GM12873 (cell line): ENCODE data around the gene MYOD1.

Source experiments
- TF ChIP-seq, protein P1 (sequence below): IDR thresholded peaks from 2 replicates; pipeline ENCODE4 v1.5.1; 2012; ENCODE audit warnings: low read depth, mild to moderate bottlenecking, moderate library complexity, low read length, control low read depth; ENCODE audit not compliant: insufficient read depth; ENCODE audit errors: missing control alignments

Gene MYOD1

GRCh38 chr11:17734986-17735817, 15.8 kb downstream of the MYOD1 start:
- TF ChIP-seq, protein P1, sequence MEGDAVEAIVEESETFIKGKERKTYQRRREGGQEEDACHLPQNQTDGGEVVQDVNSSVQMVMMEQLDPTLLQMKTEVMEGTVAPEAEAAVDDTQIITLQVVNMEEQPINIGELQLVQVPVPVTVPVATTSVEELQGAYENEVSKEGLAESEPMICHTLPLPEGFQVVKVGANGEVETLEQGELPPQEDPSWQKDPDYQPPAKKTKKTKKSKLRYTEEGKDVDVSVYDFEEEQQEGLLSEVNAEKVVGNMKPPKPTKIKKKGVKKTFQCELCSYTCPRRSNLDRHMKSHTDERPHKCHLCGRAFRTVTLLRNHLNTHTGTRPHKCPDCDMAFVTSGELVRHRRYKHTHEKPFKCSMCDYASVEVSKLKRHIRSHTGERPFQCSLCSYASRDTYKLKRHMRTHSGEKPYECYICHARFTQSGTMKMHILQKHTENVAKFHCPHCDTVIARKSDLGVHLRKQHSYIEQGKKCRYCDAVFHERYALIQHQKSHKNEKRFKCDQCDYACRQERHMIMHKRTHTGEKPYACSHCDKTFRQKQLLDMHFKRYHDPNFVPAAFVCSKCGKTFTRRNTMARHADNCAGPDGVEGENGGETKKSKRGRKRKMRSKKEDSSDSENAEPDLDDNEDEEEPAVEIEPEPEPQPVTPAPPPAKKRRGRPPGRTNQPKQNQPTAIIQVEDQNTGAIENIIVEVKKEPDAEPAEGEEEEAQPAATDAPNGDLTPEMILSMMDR = no peak

DNA sequence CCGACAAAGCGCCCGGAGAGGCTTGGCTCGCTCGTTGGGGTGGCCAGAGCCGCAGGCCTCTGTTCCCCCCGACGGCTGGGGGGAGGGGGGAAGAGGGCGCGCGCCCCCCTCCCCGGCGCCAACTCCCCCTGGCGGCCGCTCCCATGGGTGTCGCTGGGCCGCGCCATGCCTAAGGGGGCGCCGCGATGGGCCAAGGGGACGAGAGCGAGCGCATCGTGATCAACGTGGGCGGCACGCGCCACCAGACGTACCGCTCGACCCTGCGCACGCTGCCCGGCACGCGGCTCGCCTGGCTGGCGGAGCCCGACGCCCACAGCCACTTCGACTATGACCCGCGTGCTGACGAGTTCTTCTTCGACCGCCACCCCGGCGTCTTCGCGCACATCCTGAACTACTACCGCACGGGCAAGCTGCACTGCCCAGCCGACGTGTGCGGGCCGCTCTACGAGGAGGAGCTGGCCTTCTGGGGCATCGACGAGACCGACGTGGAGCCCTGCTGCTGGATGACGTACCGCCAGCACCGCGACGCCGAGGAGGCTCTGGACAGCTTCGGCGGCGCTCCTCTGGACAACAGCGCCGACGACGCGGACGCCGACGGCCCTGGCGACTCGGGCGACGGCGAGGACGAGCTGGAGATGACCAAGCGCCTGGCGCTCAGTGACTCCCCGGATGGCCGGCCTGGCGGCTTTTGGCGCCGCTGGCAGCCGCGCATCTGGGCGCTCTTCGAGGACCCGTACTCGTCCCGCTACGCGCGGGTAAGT, 16.6 kb downstream of the MYOD1 start:
- TF ChIP-seq, protein P1 = peak; percentile 27

DNA sequence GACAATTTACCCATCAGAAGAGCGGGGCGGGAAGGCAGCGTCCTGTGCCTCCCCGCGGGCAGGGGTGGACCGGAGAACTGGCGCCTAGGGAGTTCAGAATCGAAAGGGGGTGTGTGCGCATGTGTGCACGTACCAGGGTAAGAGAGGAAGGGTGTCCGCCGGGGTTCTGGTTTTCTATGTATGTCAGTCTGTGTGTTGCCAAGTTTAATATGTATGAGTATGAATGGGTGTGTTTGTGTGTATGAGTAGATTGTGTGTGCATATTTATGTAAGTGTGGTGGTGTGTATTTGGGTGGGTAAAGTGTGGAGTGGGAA, 17.2 kb downstream of the MYOD1 start:
- TF ChIP-seq, protein P1 = no peak

GRCh38 chr11:17736930-17737817, 17.8 kb downstream of the MYOD1 start:
- TF ChIP-seq, protein P1 = no peak

DNA sequence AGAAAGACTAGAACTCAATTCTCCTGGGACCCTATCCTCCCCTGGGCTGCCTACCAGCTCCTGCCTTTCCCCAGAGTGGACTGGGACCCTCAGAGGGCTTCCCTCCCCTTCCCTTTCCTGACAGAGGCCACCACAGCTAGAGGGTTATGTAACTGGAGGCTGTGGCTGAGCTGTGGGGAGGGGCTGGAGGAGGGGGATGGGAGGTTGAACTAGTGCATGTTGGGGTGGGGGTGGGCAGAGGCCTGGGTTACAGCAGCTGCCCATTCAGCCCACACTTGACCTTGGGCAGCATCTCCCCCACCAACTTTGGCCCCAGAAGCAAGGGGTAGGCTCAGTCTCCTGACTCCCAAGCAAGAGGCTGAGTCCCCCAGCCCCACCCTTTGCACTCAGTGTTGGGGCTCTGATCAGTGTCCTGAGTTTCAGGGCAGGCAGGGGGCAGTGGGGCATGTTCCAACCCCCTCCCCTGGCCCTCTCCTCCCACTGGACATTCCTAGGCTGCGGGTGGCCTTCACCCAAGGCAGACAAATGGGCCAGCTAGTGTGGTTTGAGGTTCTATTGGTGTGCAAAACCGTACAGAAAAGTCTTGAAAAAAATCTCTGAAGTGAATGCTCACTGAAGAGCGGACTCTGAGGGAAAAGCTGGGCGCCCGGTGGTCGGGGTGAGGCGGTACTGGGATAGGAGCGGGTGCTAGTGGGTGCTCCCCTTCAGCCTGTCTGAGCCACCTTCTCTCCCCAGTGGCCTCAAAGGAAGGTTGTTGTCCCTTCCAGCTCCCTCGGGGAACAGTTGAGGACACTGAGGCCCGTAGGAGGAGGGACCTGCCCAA, 19.0 kb downstream of the MYOD1 start:
- TF ChIP-seq, protein P1 = no peak

DNA sequence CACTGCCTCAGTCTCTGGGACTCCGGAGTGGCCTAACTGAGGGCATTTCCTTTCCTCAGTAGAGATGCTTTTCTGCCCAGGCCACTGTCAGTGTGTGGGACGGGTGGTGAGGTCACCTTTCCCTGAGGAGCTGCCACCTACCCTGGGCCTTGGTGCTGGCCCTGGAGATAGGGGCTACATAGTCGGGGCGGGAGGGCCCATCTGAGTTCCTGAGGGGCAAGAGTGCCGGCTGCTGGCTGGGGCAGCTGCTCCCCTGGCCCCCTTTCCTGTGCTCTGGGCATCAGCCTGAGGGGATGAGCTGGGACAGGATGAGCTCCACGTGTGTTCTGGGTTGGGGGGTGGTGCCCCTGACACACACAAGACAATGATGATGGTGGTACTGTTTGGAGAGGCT, 20.6 kb downstream of the MYOD1 start:
- TF ChIP-seq, protein P1 = no peak
